Breast epithelium (tissue), 3 donors: ENCODE measurements around the gene DUSP22.

Source experiments
- CTCF ChIP-seq, 3 donors: fragments of 450-650 bp; IDR thresholded peaks; one replicate each; pipeline ENCODE4 v1.5.1; 2016 to 2017; ENCODE audit warnings: antibody characterized with exemption in 3 of 3, mild to moderate bottlenecking in 3 of 3, moderate library complexity in 3 of 3
- POLR2A ChIP-seq: fragments of 450-650 bp; IDR thresholded peaks from one replicate; pipeline ENCODE4 v1.6.1; 2016; ENCODE audit warnings: antibody characterized with exemption, mild to moderate bottlenecking, moderate library complexity
- POLR2AphosphoS5 ChIP-seq, 3 donors: sonication (generic); formaldehyde crosslinking; IDR thresholded peaks; one replicate each; pipeline ENCODE4 v1.6.1; 2017; ENCODE audit warnings: antibody characterized with exemption in 3 of 3

- TF ChIP-seq CTCF (IDR thresholded peaks at IDR 0.05) (no peak), POLR2AphosphoS5 (IDR thresholded peaks at IDR 0.05) (no peak), POLR2A (no peak)
Measured at GRCh38 chr6:300494-301198, 8.4 kb downstream of the DUSP22 start.
